ENCODE measurements around the gene SAFB. TPM values are rescaled to one million over a fixed set of nuclear protein-coding genes. Genes with fewer than 3 reads are reported as not detected.
A peak's percentile ranks its signal among the peaks of the same experiment; 100 is the strongest.

Gene SAFB
- total and polyA plus RNA-seq, 2 of the 13 experiments (the other 11 are each of a cell fraction or from before 2014, with no cell fraction given): 21.0 to 28.4 TPM

DNA sequence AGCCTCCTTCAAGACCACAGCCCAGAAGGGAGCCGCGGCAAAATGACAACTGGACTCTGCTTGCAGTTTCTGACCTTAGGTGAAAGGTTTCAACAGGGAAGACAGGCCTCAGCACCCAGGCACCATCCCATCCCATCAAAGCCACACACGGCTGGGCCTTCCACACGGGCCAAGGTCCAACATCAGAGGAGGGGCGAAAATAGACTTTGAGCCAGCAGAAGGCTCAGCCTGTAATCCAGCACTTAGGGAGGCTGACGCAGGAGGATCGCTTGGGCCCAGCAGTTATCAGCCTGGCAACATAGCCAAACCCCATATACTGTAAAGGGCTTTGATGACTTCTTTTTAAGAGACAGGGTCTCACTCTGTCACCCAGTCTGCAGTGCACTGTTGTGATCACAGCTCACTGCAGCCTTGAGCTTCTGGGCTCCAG, 28.3 kb upstream of the SAFB start (continued):
- peak; percentile 44; the same call in 1 of the 2 replicates for TF ChIP-seq CREM (IDR thresholded peaks at IDR 0.05)
- TF ChIP-seq CREM (CRISPR knock-in tag; IDR thresholded peaks at IDR 0.05): no peak
- TF ChIP-seq MED1 (CRISPR knock-in tag; IDR thresholded peaks at IDR 0.05): peak; percentile 83
- peak; percentile 20; the same call in 1 of the 2 replicates for TF ChIP-seq GABPB1 (CRISPR knock-in tag; IDR thresholded peaks at IDR 0.05)
- no peak for TF ChIP-seq KDM4B (CRISPR knock-in tag; IDR thresholded peaks at IDR 0.05)
- no peak for TF ChIP-seq SMYD3 (CRISPR knock-in tag; IDR thresholded peaks at IDR 0.05)
- TF ChIP-seq MTA3 (CRISPR knock-in tag; IDR thresholded peaks at IDR 0.05): no peak
- no peak for TF ChIP-seq POLR2AphosphoS2 (IDR thresholded peaks at IDR 0.05; ENCODE audit: low read depth, low read length)
- no peak for TF ChIP-seq ZNF563 (CRISPR knock-in tag; IDR thresholded peaks at IDR 0.05)
- TF ChIP-seq, protein P1, sequence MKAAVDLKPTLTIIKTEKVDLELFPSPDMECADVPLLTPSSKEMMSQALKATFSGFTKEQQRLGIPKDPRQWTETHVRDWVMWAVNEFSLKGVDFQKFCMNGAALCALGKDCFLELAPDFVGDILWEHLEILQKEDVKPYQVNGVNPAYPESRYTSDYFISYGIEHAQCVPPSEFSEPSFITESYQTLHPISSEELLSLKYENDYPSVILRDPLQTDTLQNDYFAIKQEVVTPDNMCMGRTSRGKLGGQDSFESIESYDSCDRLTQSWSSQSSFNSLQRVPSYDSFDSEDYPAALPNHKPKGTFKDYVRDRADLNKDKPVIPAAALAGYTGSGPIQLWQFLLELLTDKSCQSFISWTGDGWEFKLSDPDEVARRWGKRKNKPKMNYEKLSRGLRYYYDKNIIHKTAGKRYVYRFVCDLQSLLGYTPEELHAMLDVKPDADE (CRISPR knock-in tag; IDR thresholded peaks at IDR 0.05): no peak
- TF ChIP-seq, protein P2, sequence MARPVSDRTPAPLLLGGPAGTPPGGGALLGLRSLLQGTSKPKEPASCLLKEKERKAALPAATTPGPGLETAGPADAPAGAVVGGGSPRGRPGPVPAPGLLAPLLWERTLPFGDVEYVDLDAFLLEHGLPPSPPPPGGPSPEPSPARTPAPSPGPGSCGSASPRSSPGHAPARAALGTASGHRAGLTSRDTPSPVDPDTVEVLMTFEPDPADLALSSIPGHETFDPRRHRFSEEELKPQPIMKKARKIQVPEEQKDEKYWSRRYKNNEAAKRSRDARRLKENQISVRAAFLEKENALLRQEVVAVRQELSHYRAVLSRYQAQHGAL (CRISPR knock-in tag; IDR thresholded peaks at IDR 0.05; ENCODE audit: not compliant biosample characterization): no peak
- no peak for TF ChIP-seq PRMT3 (CRISPR knock-in tag; IDR thresholded peaks at IDR 0.05; ENCODE audit: borderline replicate concordance, low read depth)
- no peak for TF ChIP-seq TOE1 (CRISPR knock-in tag; IDR thresholded peaks at IDR 0.05)
- no peak for TF ChIP-seq ZIK1 (CRISPR knock-in tag; IDR thresholded peaks at IDR 0.05; ENCODE audit: borderline replicate concordance, low read depth)
- TF ChIP-seq ZNF10 (CRISPR knock-in tag; IDR thresholded peaks at IDR 0.05; ENCODE audit: borderline replicate concordance, low read depth): no peak
- TF ChIP-seq, protein P3, sequence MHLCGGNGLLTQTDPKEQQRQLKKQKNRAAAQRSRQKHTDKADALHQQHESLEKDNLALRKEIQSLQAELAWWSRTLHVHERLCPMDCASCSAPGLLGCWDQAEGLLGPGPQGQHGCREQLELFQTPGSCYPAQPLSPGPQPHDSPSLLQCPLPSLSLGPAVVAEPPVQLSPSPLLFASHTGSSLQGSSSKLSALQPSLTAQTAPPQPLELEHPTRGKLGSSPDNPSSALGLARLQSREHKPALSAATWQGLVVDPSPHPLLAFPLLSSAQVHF (CRISPR knock-in tag; IDR thresholded peaks at IDR 0.05): no peak
- no peak for TF ChIP-seq ZFP36L1 (CRISPR knock-in tag; IDR thresholded peaks at IDR 0.05)
- no peak for TF ChIP-seq IRX3 (CRISPR knock-in tag; IDR thresholded peaks at IDR 0.05; ENCODE audit: borderline replicate concordance, low read depth)
- TF ChIP-seq, protein P4, sequence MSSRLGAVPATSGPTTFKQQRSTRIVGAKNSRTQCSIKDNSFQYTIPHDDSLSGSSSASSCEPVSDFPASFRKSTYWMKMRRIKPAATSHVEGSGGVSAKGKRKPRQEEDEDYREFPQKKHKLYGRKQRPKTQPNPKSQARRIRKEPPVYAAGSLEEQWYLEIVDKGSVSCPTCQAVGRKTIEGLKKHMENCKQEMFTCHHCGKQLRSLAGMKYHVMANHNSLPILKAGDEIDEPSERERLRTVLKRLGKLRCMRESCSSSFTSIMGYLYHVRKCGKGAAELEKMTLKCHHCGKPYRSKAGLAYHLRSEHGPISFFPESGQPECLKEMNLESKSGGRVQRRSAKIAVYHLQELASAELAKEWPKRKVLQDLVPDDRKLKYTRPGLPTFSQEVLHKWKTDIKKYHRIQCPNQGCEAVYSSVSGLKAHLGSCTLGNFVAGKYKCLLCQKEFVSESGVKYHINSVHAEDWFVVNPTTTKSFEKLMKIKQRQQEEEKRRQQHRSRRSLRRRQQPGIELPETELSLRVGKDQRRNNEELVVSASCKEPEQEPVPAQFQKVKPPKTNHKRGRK (CRISPR knock-in tag; IDR thresholded peaks at IDR 0.05): no peak
- 0 out of 2 replicates have a peak, but pooled peaks have one; percentile 36 for TF ChIP-seq CEBPG (CRISPR knock-in tag; IDR thresholded peaks at IDR 0.05)
- no peak for TF ChIP-seq ZNF20 (CRISPR knock-in tag; IDR thresholded peaks at IDR 0.05)
- no peak for TF ChIP-seq THYN1 (CRISPR knock-in tag; IDR thresholded peaks at IDR 0.05; ENCODE audit: borderline replicate concordance, low read depth)
- TF ChIP-seq ZNF124 (CRISPR knock-in tag; IDR thresholded peaks at IDR 0.05): no peak
- TF ChIP-seq ARID2 (CRISPR knock-in tag; IDR thresholded peaks at IDR 0.05; ENCODE audit: borderline replicate concordance): no peak
- TF ChIP-seq HCFC1 (IDR thresholded peaks at IDR 0.05; ENCODE audit: low read depth, low read length): no peak
- no peak for TF ChIP-seq ZMYM4 (CRISPR knock-in tag; IDR thresholded peaks at IDR 0.05)
- TF ChIP-seq, protein P5, sequence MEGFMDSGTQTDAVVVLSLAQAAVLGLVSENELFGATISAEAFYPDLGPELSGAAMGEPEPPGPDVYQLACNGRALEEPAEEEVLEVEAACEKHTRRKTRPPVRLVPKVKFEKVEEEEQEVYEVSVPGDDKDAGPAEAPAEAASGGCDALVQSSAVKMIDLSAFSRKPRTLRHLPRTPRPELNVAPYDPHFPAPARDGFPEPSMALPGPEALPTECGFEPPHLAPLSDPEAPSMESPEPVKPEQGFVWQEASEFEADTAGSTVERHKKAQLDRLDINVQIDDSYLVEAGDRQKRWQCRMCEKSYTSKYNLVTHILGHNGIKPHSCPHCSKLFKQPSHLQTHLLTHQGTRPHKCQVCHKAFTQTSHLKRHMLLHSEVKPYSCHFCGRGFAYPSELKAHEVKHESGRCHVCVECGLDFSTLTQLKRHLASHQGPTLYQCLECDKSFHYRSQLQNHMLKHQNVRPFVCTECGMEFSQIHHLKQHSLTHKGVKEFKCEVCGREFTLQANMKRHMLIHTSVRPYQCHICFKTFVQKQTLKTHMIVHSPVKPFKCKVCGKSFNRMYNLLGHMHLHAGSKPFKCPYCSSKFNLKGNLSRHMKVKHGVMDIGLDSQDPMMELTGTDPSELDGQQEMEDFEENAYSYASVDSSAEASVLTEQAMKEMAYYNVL (CRISPR knock-in tag; IDR thresholded peaks at IDR 0.05; ENCODE audit: borderline replicate concordance): no peak; the same call in 1 of the 2 replicates
